Coronary artery (tissue), 2 donors: Measurements from ENCODE around the gene FDX2.

Experiments used
- DNase-seq: peaks from one replicate; pipeline ENCODE4 v3.0.0-alpha.2; 2017; ENCODE audit warnings: low spot score
- H3K27ac ChIP-seq, 2 donors: fragments of 200-600 bp; sonication (generic); one replicate each; pipeline ENCODE4 v1.5.1; 2016 to 2019
- H3K4me3 ChIP-seq: fragments of 200-600 bp; sonication (generic); 2 replicates; pipeline ENCODE4 v1.5.1; 2016; ENCODE audit warnings: mild to moderate bottlenecking, moderate library complexity
- TF ChIP-seq, protein P1 (sequence below): fragments of 200-600 bp; sonication (generic); IDR thresholded peaks from one replicate; pipeline ENCODE4 v1.5.1; 2019; ENCODE audit warnings: antibody characterized with exemption

The FDX2 gene

GRCh38 chr19:10279737-10280442 lies 35.9 kb downstream of the FDX2 start:
- DNase-seq, result no peak
- Histone ChIP-seq H3K4me3 (no peak overlapping the region), H3K27ac (no peak overlapping the region)
- TF ChIP-seq, protein P1, sequence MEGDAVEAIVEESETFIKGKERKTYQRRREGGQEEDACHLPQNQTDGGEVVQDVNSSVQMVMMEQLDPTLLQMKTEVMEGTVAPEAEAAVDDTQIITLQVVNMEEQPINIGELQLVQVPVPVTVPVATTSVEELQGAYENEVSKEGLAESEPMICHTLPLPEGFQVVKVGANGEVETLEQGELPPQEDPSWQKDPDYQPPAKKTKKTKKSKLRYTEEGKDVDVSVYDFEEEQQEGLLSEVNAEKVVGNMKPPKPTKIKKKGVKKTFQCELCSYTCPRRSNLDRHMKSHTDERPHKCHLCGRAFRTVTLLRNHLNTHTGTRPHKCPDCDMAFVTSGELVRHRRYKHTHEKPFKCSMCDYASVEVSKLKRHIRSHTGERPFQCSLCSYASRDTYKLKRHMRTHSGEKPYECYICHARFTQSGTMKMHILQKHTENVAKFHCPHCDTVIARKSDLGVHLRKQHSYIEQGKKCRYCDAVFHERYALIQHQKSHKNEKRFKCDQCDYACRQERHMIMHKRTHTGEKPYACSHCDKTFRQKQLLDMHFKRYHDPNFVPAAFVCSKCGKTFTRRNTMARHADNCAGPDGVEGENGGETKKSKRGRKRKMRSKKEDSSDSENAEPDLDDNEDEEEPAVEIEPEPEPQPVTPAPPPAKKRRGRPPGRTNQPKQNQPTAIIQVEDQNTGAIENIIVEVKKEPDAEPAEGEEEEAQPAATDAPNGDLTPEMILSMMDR, result no peak

DNA sequence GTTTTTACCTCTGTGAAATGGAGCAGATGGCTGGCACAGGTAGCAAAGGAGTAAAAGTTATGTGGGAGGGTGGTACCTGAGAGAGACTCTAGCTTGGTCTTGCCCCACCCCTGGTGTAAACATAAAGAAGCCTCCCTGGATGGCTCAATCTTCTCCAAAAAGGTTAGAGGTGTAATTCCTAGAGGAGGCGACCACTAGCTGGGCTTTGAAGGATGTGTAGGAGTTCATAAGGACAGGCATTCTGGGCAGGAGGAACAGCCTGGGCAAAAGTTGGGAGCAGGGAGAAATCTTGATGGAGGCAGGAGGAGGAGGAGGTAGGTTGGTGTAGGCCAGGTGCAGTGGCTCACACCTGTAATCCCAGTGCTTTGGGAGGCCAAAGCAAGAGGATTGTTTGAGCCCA lies 36.9 kb downstream of the FDX2 start:
- Histone ChIP-seq H3K27ac (no peak overlapping the region), H3K4me3 (no peak overlapping the region)
- TF ChIP-seq, protein P1, result no peak
- DNase-seq, result no peak

- DNase-seq, result no peak
- no peak overlapping the region for H3K4me3 ChIP-seq
- H3K27ac ChIP-seq, result no peak overlapping the region
- TF ChIP-seq, protein P1, result no peak
Observed at GRCh38 chr19:10277795-10278589, 37.8 kb downstream of the FDX2 start.

GRCh38 chr19:10274589-10274988 lies 41.2 kb downstream of the FDX2 start:
- DNase-seq, result no peak
- H3K27ac ChIP-seq, result no peak overlapping the region
- H3K4me3 ChIP-seq, result no peak overlapping the region
- TF ChIP-seq, protein P1, result no peak

DNA sequence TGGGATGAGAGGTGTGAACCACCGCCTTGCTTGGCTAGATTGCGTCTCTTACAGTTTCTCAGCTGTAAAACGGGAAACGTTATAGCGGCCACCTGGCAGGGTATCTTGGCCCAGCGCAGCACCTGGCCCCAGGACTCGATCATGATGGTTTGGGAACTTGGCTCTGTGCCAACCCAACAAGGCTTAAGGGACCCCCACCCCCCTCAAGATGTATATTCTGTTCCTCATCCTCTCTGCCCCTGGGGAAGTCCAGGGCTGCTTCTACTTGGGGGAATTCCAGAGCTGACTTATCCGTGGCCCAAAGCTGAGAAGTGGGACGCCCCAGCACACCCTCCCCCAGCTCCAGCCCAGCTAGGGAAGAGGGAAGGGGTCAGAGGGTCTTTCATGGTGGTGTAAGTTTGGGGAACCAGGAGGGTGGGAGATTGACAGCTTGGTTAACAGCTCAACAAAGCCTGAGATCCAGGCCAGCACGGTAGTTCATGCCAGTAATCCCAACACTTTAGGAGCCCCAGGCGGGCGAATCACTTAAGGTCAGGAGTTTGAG lies 44.2 kb downstream of the FDX2 start:
- Histone ChIP-seq H3K27ac (peak overlapping the region in 1 of 2 donors; percentile 85), H3K4me3 (peak overlapping the region; percentile 70)
- no peak for DNase-seq
- TF ChIP-seq, protein P1, result no peak

DNA sequence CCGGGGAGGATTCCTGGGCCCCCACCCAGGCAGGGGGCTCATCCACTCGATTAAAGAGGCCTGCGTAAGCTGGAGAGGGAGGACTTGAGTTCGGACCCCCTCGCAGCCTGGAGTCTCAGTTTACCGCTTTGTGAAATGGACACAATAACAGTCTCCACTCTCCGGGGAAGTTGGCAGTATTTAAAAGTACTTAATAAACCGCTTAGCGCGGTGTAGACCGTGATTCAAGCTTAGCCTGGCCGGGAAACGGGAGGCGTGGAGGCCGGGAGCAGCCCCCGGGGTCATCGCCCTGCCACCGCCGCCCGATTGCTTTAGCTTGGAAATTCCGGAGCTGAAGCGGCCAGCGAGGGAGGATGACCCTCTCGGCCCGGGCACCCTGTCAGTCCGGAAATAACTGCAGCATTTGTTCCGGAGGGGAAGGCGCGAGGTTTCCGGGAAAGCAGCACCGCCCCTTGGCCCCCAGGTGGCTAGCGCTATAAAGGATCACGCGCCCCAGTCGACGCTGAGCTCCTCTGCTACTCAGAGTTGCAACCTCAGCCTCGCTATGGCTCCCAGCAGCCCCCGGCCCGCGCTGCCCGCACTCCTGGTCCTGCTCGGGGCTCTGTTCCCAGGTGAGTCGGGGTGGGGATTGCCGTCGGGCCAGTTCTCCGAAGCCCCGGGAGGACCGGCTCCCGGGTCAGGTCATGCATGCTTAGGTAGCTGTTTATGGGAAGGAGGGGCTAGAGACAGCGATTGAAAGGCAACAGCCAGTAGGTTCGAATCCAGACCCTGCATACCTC lies 45.0 kb downstream of the FDX2 start, which contains the start of gene ICAM1:
TSS of gene ICAM1 (plus strand) at position 505 of the 779 bp plus-strand sequence. CDS start at position 545, 40 bp downstream.
- no peak for DNase-seq
- peak within 1 kb of the TSS; percentile 70 for H3K4me3 ChIP-seq
- TF ChIP-seq, protein P1, result no peak
- peak within 1 kb of the TSS; percentile 46 to 85 for H3K27ac ChIP-seq
